ENCODE measurements around the gene HECTD1.

DNA sequence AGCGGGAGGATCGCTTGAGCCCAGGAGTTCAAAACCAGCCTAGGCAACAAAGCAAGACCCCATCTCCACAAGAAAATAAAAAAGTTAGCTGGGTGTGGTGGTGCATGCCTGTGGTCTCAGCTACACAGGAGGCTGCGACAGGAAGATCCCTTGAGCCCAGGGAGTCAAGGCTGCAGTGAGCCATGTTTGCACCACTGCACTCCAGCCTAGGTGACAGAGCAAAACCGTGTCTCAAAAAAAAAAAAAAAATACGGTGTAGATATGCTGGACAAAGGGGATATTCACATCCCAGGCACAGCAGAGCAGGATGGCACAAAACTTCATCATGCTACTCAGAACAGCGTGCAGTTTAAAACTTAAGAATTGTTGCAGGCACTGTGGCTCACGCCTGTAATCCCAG is 156.6 kb downstream of the HECTD1 start:
- TF ChIP-seq, protein P1, sequence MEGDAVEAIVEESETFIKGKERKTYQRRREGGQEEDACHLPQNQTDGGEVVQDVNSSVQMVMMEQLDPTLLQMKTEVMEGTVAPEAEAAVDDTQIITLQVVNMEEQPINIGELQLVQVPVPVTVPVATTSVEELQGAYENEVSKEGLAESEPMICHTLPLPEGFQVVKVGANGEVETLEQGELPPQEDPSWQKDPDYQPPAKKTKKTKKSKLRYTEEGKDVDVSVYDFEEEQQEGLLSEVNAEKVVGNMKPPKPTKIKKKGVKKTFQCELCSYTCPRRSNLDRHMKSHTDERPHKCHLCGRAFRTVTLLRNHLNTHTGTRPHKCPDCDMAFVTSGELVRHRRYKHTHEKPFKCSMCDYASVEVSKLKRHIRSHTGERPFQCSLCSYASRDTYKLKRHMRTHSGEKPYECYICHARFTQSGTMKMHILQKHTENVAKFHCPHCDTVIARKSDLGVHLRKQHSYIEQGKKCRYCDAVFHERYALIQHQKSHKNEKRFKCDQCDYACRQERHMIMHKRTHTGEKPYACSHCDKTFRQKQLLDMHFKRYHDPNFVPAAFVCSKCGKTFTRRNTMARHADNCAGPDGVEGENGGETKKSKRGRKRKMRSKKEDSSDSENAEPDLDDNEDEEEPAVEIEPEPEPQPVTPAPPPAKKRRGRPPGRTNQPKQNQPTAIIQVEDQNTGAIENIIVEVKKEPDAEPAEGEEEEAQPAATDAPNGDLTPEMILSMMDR (IDR thresholded peaks at IDR 0.05), result no peak
- TF ChIP-seq POLR2A (IDR thresholded peaks at IDR 0.05), result no peak
